ENCODE data around the gene TMEM87A. TPM values are rescaled to one million over a fixed set of nuclear protein-coding genes. Genes with fewer than 3 reads are reported as not detected.
"Not testable (repeated sequence)": the region's sequence is repeated elsewhere in the genome, so short reads cannot be mapped to it uniquely, and the experiment has no call there.

The TMEM87A gene, protein sequence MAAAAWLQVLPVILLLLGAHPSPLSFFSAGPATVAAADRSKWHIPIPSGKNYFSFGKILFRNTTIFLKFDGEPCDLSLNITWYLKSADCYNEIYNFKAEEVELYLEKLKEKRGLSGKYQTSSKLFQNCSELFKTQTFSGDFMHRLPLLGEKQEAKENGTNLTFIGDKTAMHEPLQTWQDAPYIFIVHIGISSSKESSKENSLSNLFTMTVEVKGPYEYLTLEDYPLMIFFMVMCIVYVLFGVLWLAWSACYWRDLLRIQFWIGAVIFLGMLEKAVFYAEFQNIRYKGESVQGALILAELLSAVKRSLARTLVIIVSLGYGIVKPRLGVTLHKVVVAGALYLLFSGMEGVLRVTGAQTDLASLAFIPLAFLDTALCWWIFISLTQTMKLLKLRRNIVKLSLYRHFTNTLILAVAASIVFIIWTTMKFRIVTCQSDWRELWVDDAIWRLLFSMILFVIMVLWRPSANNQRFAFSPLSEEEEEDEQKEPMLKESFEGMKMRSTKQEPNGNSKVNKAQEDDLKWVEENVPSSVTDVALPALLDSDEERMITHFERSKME
- 80.2 and 83.2 TPM in 2 replicates for total RNA-seq (2014; rRNA removed; shearing (Covaris generic))
- polyA plus RNA-seq (2015; cell fraction: cytosol; rRNA removed) = 40.5 and 58.6 TPM in 2 replicates
- polyA plus RNA-seq (2015; cell fraction: nucleus; rRNA removed) = 77.7 and 100 TPM in 2 replicates

DNA sequence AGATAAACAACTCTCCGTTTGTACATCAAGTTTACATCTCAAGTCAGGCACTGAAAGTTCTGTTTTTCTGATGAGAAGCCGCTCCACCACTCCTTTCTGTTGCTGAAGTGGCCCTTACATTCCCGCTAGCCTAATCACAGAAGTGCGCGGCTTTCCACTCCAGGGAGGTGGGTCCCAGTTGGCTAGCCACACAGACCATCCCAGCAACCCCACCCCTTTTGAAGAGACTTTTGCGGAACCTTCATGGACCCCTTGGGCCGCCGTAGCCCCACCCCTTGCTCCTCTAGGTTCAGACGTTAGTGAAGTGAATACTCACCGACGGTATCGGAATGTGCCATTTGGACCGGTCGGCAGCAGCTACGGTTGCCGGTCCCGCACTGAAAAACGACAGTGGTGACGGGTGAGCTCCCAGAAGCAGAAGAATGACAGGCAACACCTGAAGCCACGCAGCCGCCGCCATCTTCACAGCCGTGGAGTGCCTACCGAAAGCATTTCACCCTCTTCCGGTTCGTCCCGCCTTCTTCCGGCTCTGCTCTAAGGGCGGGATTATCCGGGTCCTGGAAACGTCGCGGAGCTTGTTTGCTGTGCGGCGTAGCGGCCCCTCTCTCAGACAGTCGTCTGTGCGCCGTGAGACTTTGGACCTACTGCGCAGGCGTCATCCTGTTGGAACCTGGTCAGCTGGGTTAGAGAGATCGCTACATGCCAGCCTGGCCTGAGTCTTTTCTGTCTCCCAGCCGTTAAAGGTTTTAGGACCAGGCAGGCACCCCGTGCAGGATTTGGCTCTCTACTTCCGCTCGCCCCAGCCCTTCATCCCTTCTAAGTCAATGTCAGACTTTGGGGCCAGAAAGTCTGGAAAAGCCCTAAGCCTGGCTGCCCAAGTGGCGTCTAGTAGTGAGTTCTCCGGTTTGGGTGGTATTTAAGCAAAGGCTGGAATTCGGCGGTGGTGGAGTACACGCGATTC lies at the start of gene TMEM87A, which contains the start of gene GANC:
Gene TMEM87A, minus strand, starts transcription at position 495 of the 961 bp plus-strand sequence. Its CDS starts 35 bp downstream, at position 460.
Gene GANC, plus strand, starts transcription at position 263 of the 961 bp plus-strand sequence. CDS start 1,281 bp downstream, outside the sequence.
- peak; percentile 98 for DNase-seq (ENCODE audit: low read depth, low spot score)
- in situ Hi-C loops (cut with HindIII; ENCODE audit: low pct_unique_long_range_greater_than_20kb, low sequenced_read_pairs) = loop anchor here (25.0 kb wide), 1 partner anchor 189 kb away; no protein-coding TSS in a partner anchor

DNA sequence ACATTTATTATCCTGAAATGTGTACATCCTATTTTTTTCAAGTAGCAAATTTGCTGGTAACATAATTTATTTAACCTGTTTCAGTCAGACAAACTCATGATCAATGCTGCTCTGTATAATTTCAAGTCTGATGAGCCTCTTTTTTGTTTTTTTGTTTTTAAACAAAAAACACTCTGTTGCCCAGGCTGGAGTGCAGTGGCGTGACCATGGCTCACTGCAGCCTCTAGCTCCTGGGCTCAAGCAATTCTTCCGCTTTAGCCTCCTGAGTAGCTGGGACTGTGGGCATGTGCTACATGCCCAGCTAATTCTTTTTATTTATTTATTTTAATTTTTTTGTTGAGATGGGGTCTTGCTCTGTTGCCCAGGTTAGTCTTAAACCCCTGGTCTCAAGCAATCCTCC lies 46.0 kb upstream of the TMEM87A start:
- peak; percentile 63 for DNase-seq (ENCODE audit: low read depth, low spot score)
- in situ Hi-C loops (cut with HindIII; ENCODE audit: low pct_unique_long_range_greater_than_20kb, low sequenced_read_pairs) = no loop called here

DNA sequence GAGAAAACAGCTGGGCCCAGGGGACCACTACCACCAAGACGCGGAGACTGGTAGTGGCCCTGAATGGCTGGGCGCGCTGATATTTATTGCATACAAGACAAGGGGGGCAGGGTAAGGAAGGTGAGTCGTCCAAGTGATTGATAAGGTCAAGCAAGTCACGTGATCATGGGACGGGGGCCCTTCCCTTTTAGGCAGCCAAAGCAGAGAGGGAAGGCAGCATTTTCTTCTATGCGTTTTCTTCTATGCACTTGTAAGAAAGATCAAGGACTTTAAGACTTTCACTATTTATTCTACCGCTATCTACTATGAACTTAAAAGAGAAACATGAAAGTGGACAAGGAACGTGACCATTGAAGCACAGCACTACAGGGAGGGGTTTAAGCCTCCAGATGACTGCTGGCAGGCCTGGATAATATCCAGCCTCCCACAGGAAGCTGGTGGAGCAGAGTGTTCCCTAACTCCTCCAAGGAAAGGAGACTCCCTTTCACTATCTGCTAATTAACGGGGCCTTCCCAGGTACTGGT lies 43.1 kb upstream of the TMEM87A start:
- DNase-seq (ENCODE audit: low read depth, low spot score); in situ Hi-C loops (cut with HindIII; ENCODE audit: low pct_unique_long_range_greater_than_20kb, low sequenced_read_pairs): not testable (repeated sequence)

DNA sequence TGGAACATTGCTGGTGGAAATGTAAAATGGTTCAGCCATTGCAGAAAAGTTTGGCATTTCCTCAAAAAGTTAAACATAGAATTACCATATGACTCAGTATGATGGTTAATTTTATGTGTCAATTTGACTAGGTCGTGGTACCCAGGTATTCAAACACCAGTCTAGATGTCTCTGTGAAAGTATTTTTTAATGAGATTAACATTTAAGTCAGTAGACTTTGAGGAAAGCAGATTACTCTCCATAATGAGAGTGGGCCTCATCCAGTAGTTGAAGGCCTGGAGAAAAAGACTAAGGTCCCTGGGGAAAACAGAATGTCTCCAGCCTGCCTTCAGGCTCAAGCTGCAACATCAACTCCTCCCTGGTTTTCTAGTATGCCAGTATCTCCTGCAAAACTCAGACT lies 42.3 kb upstream of the TMEM87A start:
- in situ Hi-C loops (cut with HindIII; ENCODE audit: low pct_unique_long_range_greater_than_20kb, low sequenced_read_pairs) = no loop called here
- DNase-seq (ENCODE audit: low read depth, low spot score) = no peak

DNA sequence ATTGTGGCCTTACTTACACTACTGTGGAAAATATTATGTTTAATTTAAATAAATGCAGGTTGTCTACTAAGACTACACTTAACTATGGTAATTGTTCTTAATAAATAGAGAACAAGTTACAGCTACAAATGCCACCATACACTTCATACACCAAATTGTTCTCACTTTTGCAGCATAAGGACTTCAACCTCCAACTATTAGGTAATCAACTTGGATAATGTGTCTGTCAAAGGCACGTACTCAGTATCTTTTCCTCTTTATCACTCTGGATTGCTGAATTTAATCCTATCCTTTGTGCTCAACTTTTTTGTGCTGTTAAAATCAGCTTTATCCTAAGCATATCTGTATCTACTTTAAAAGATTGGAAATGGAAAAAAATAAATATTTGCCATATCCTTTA lies 41.6 kb upstream of the TMEM87A start:
- in situ Hi-C loops (cut with HindIII; ENCODE audit: low pct_unique_long_range_greater_than_20kb, low sequenced_read_pairs) = no loop called here
- no peak for DNase-seq (ENCODE audit: low read depth, low spot score)

DNA sequence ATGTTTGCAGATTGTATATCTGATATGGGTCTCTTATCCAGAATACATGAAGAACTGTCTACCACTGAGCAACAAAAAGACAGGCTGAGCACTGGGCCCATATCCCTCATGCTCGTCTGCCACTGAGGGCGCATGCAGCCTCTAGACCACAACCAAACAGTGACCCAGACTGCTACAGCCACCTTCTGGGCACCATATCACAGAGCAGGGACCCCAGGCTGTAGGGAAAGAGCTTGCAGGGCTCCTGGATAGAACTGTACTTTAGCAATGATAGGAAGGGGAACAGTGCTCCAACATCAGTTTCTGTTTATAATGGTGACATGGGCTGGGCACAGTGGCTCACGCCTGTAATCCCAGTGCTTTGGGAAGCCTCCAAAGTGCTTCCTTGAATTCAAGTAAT lies 40.2 kb upstream of the TMEM87A start:
- in situ Hi-C loops (cut with HindIII; ENCODE audit: low pct_unique_long_range_greater_than_20kb, low sequenced_read_pairs) = no loop called here
- DNase-seq (ENCODE audit: low read depth, low spot score) = peak; percentile 45

DNA sequence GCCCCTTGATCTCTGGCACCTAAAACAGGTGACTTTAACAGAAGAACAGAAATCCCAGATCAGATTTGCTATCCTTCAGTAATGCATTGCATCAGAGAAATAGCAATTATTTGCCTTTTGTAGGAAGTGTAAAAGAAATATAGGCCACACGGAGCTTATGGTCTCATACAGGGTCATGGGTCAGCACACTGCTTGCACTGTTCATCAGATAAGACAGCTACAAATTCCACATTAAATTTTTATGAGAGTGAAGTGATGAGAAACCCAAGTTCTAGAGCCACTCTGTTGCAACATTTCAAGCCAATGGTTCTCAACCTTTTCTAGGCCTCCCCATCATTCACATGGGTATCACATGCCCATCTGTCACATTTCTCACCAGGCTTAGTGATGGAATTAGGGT lies 33.4 kb upstream of the TMEM87A start:
- DNase-seq (ENCODE audit: low read depth, low spot score) = no peak
- in situ Hi-C loops (cut with HindIII; ENCODE audit: low pct_unique_long_range_greater_than_20kb, low sequenced_read_pairs) = no loop called here

DNA sequence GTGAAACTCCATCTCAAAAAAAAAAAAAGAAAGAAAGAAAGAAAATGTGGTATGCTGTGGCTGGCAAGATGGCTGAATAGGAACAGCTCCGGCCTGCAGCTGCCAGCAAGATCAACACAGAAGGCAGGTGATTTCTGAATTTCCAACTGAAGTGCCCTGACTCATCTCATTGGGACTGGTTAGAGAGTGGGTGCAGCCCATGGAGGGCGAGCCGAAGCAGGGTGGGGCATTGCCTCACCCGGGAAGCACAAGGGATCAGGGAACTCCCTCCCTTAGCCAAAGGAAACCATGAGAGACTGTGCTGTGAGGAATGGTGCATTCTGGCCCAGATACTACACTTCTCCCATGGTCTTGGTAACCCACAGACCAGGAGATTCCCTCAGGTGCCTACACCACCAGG lies 27.8 kb upstream of the TMEM87A start:
- in situ Hi-C loops (cut with HindIII; ENCODE audit: low pct_unique_long_range_greater_than_20kb, low sequenced_read_pairs); DNase-seq (ENCODE audit: low read depth, low spot score): not testable (repeated sequence)

DNA sequence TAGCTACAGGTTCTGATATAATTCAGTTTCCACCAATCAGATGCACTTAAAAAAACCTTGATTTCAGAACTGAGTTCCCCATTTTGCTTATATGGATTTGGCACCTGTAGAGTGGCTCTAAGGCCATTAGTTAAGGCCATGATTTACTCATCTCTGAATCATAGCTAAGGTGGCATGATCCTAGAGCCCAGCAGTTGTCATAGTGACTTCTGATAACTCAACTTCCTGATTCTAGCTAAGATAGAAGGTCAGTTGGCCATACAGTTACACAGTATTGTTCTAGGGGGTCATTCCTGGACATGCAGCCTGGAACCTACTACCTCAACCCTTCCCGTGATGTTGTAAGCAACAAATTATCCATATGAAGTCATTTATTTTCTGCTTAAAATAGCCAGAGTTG lies 15.9 kb upstream of the TMEM87A start:
- no peak for DNase-seq (ENCODE audit: low read depth, low spot score)
- in situ Hi-C loops (cut with HindIII; ENCODE audit: low pct_unique_long_range_greater_than_20kb, low sequenced_read_pairs) = no loop called here

DNA sequence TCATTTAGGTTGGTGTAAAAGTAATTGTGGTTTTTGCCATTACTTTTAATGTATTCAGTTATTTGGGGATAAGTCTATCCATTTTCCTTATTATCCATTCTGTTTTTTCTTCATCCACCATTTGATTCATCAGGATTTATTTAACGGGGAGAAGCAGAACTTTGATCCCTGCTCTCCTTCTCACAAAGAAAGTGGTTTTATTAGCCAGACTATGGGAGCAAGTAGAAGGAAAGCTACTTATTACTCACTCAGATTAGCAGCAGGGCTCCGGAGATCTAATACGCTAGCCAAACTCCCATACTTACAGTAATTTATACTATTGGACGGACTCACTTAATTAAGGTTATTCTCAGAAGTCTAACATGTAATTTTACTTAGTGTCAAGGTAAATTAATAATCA lies 14.7 kb upstream of the TMEM87A start:
- no peak for DNase-seq (ENCODE audit: low read depth, low spot score)
- in situ Hi-C loops (cut with HindIII; ENCODE audit: low pct_unique_long_range_greater_than_20kb, low sequenced_read_pairs) = no loop called here

DNA sequence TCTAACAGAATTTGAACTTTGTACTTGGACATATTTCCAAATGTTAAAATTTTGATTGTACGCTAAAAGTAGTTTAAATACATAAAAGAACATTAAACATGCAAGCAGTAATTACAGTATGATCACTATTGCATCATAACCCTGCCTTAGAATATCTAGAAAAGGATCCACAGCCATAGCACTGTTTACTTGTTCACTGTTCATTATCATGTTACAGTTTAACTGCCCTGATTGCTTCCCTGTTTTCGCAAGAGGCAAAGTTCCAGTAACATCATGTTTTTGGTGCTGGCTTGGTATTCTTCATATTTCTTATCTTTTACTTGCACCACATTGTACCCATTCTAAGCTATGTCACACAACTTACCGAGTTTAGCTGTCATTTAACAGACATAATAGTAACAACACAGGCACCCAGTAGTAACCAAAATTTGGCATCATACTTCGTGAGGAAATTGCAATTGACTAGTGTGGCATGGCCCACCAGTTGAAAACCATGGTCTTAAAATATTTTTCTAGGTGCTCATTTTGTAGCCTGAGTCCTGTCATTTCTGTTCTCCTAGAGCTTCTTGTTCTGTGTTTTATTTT lies 13.3 kb upstream of the TMEM87A start:
- in situ Hi-C loops (cut with HindIII; ENCODE audit: low pct_unique_long_range_greater_than_20kb, low sequenced_read_pairs) = no loop called here
- DNase-seq (ENCODE audit: low read depth, low spot score) = no peak

DNA sequence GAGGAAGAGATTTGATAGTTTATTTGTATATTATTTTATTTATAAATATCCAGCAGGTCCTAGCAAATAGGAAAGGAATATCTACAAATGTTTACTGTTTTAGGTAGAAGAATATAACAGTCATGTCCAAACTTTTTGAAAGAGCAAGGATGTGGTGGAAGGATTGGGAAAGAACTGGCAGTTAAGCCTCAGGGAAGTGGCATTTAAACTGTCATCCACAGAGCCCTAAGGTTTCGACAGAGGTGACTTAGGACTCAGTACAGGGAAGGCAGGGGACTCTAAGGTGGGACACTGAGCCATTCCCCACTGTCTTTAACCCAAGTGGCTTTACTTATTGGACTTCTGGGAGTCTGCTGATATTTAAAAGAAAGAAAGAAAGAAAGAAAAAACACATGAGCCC lies 11.8 kb upstream of the TMEM87A start:
- in situ Hi-C loops (cut with HindIII; ENCODE audit: low pct_unique_long_range_greater_than_20kb, low sequenced_read_pairs) = no loop called here
- DNase-seq (ENCODE audit: low read depth, low spot score) = no peak

DNA sequence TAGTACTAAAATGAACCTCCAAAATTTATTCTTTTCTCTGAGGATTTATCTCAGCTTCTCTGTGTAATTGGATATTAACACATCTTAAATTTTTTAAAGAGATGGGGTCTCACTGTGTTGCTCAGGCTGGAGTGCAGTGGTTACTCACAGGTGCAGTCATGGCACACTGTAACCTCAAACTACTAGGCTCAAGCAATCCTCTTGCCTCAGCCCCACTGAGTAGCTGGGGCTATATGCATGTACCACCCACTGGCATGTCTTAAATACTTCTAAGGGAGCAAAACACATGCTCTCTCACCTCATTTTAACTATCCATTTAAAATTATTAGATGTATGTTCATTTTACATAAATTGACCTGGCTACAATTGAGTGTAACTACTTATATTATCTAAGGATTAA lies 11.3 kb upstream of the TMEM87A start:
- in situ Hi-C loops (cut with HindIII; ENCODE audit: low pct_unique_long_range_greater_than_20kb, low sequenced_read_pairs) = no loop called here
- DNase-seq (ENCODE audit: low read depth, low spot score) = no peak

DNA sequence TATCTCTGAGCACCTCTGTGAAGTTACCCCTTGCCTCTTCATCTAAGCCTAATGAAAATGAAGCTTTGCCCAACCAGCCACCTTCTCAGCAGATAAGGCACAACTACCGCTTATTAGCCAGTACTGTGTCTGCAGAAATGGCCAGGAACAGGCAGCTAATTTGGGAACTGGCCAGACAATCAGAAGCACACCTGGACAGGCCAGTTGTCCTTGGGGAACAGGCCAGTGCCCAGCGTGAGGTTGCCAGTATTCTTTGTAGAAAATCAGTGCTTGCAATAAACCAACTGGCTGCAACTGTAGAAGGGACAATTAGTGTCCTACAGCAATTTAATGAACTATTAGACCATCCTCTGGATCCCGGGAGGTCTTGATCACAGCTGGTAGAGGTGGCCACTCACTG lies 10.4 kb upstream of the TMEM87A start:
- DNase-seq (ENCODE audit: low read depth, low spot score) = no peak
- in situ Hi-C loops (cut with HindIII; ENCODE audit: low pct_unique_long_range_greater_than_20kb, low sequenced_read_pairs) = no loop called here

DNA sequence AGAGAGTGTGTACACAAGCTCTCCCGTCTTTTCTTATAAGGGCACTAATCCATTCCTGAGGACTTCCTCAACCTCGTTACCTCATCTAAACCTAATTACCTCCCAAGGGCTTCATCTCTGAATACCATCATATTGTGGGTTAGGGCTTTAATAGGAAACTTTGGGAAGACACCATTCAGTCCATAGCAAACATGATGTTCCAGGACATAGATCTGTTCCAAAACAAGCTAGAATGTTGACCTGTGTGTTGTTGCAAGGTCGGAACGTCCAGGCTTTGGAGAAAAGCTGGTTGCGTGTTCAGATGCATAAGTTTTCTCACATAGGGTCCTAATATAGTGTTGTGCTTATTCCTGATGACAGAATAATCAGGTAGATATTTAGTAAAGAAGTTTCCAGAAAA lies 9.7 kb upstream of the TMEM87A start:
- in situ Hi-C loops (cut with HindIII; ENCODE audit: low pct_unique_long_range_greater_than_20kb, low sequenced_read_pairs) = no loop called here
- no peak for DNase-seq (ENCODE audit: low read depth, low spot score)

DNA sequence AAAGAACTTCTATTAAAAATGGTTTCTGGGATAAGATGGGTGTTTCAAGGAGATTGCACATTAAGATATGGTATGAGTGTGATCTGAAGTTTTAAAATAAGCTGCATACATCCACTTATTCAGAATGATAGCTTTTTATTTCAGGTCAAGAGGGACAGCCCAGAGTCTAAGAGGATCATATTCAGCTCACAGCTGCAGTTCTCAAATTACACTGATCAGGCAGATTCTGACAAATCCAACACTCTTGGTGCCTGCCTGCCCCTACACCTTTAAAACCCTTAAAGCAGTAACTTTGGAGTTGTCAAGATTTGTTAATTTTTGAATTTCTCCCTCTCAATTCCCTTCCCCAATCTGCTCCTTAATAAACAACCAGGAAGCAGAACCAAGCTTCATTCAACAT lies 9.1 kb upstream of the TMEM87A start:
- in situ Hi-C loops (cut with HindIII; ENCODE audit: low pct_unique_long_range_greater_than_20kb, low sequenced_read_pairs) = no loop called here
- no peak for DNase-seq (ENCODE audit: low read depth, low spot score)

DNA sequence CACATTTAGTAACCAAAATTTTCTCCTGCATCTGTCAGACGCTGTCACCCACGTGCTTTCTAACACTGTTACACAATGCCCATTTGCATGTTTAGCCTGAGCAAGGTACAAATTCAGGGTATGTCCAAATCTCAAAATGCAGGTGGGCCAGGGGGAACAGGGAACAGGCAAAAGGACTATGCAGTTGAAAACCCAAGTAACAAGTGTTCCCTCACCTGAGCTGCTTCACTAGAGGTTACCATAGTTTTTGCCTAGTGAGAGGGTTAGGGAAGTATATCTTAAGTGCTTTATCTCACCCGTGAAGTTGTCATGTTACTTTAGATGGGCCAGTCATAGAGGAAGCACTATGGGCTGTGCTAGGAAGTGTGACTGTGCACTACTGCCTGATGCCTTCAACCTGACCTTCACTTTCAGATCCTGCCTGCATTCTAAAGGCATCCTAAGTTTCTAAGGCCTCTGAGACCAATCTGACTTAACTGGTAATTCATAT lies 6.0 kb upstream of the TMEM87A start:
- in situ Hi-C loops (cut with HindIII; ENCODE audit: low pct_unique_long_range_greater_than_20kb, low sequenced_read_pairs) = no loop called here
- no peak for DNase-seq (ENCODE audit: low read depth, low spot score)
